Naive thymus-derived CD8-positive, alpha-beta T cell (primary cell): Measurements from ENCODE around the gene ABCB9. TPM values are rescaled to one million over a fixed set of nuclear protein-coding genes. Genes with fewer than 3 reads are reported as not detected.
"Not testable (repeated sequence)": the region's sequence is repeated elsewhere in the genome, so short reads cannot be mapped to it uniquely, and the experiment has no call there.

Experiments used
- ATAC-seq, 2 donors: fragments of 150-1000 bp; cut with Tn5 transposase in 1 of 2; sonication (Bioruptor Pico), chemical (Tn5 transposase) in 1 of 2; 1 replicate in 1 of 2; 2 replicates in 1 of 2; pipeline ENCODE4 v1.10.0; 2021; ENCODE audit warnings: mild to moderate bottlenecking in 2 of 2, moderate library complexity in 2 of 2
- POLR2A ChIA-PET: fragments of 350-600 bp; sonication (Branson Sonifier 250); formaldehyde crosslinking; loops from one replicate; lab custom pipeline; 2021; ENCODE audit warnings: antibody characterized with exemption; lab: Charles Lee
- DNase-seq, 10 donors: peaks; one replicate each; pipeline versions ENCODE4 v3.0.0 to v3.0.0-alpha.2; 2020 to 2022
- H3K27ac Mint-ChIP-seq, 10 donors: one replicate each; pipeline ENCODE4 v1.8.0; 2020 to 2022; ENCODE audit warnings: mild to moderate bottlenecking in 10 of 10, mixed read lengths in 10 of 10, moderate library complexity in 4 of 10, inconsistent platforms in 1 of 10
- H3K27me3 Mint-ChIP-seq, 5 donors: one replicate each; pipeline ENCODE4 v1.8.0; 2021 to 2022; ENCODE audit warnings: mixed read lengths in 5 of 5
- H3K36me3 Mint-ChIP-seq, 3 donors: one replicate each; pipeline ENCODE4 v1.8.0; 2020 to 2022; ENCODE audit warnings: mixed read lengths in 3 of 3, mild to moderate bottlenecking in 2 of 3, inconsistent platforms in 1 of 3
- H3K4me1 Mint-ChIP-seq, 4 donors: one replicate each; pipeline ENCODE4 v1.8.0; 2021 to 2022; ENCODE audit warnings: mixed read lengths in 4 of 4
- H3K4me3 Mint-ChIP-seq, 10 donors: one replicate each; pipeline ENCODE4 v1.8.0; 2020 to 2022; ENCODE audit warnings: mild to moderate bottlenecking in 10 of 10, mixed read lengths in 10 of 10, moderate library complexity in 6 of 10, inconsistent platforms in 1 of 10
- H3K9me3 Mint-ChIP-seq, 9 donors: one replicate each; pipeline ENCODE4 v1.8.0; 2020 to 2022; ENCODE audit warnings: mixed read lengths in 9 of 9, mild to moderate bottlenecking in 3 of 9, inconsistent platforms in 1 of 9, moderate library complexity in 1 of 9
- polyA plus RNA-seq, 3 donors: library from polyadenylated mRNA; unstranded; fragments of 300-500 nt; fragmentation: Illumina TruSeq; gene quantifications; one replicate each; pipeline ENCODE4 v1.2.3, GENCODE V29; 2021
- total RNA-seq, 8 experiments: library from RNA in 2 of 8; stranded (reverse) in 2 of 8; gene quantifications; one replicate each; pipeline ENCODE4 v1.2.3 and lab custom pipeline; 2021 to 2026

ABCB9 gene
- total RNA-seq (1 to 10 TPM; 6.2 to 7.0 TPM), polyA plus RNA-seq (1 to 10 TPM in 1 of 3 donors, under 1 TPM in 2; 0.45 to 1.4 (median 0.80) TPM), total RNA-seq (lab: John Stamatoyannopoulos, UW) (2.6 to 8.5 (median 7.7) reads per million in 6 experiments)

GRCh38 chr12:122965851-122966742, at the start of gene ABCB9:
Gene ABCB9 (minus strand): TSS chr12:122966463. CDS start chr12:122960235, 6,228 bp downstream.
- Mint-ChIP-seq H3K4me3 (peak within 1 kb of the TSS; percentile 63 to 85 (median 74)), H3K36me3 (no peaks in the 10 kb centered on the region), H3K4me1 (peaks cover 6 to 14% (median 8%) of the 10 kb centered on the region in 4 donors), H3K27ac (peak within 1 kb of the TSS in 9 of 10 donors; percentile 31 to 91 (median 73)), H3K27me3 (no peaks in the 10 kb centered on the region), H3K9me3 (no peaks in the 10 kb centered on the region)
- ATAC-seq (peak; percentile 95 to 96), DNase-seq (peak; percentile 79 to 97 (median 89))
- POLR2A ChIA-PET: interaction anchor here (0.6 to 3.1 kb wide), 17 partner anchors 8 to 282 kb away, joined by 3 to 20 read pairs (median 4); partner anchors contain the start of genes ARL6IP4, CCDC62, HIP1R and MPHOSPH9

- DNase-seq, H3K4me3 Mint-ChIP-seq, ATAC-seq, H3K27me3 Mint-ChIP-seq, H3K9me3 Mint-ChIP-seq, POLR2A ChIA-PET: not testable (repeated sequence)
- peaks cover 6 to 23% (median 13%) of the 10 kb centered on the region in 4 donors for H3K4me1 Mint-ChIP-seq
- peak overlapping the region in 2 of 10 donors; percentile 32 to 82 for H3K27ac Mint-ChIP-seq
- H3K36me3 Mint-ChIP-seq: peaks cover 0 to 25% (median 9%) of the 10 kb centered on the region in 3 donors
Measured at GRCh38 chr12:123014473-123014872, 48.2 kb upstream of the ABCB9 start.

GRCh38 chr12:123013185-123014095, 47.2 kb upstream of the ABCB9 start:
- Mint-ChIP-seq H3K4me3 (no peak overlapping the region), H3K9me3 (no peaks in the 10 kb centered on the region), H3K27me3 (no peaks in the 10 kb centered on the region), H3K4me1 (peaks cover 5 to 15% (median 9%) of the 10 kb centered on the region in 4 donors), H3K27ac (peak overlapping the region in 1 of 10 donors; percentile 68), H3K36me3 (peaks cover 0 to 28% (median 9%) of the 10 kb centered on the region in 3 donors)
- DNase-seq (no peak), ATAC-seq (no peak)
- POLR2A ChIA-PET: no interaction called here

GRCh38 chr12:123011701-123012100, 45.4 kb upstream of the ABCB9 start:
- peaks cover 5 to 9% (median 6%) of the 10 kb centered on the region in 4 donors for H3K4me1 Mint-ChIP-seq
- H3K27me3 Mint-ChIP-seq: no peaks in the 10 kb centered on the region
- H3K4me3 Mint-ChIP-seq: no peak overlapping the region
- POLR2A ChIA-PET: no interaction called here
- DNase-seq (no peak), ATAC-seq (no peak)
- H3K9me3 Mint-ChIP-seq: no peaks in the 10 kb centered on the region
- H3K36me3 Mint-ChIP-seq: peaks cover 0 to 37% (median 12%) of the 10 kb centered on the region in 3 donors
- H3K27ac Mint-ChIP-seq: no peak overlapping the region

GRCh38 chr12:123010681-123011080, 44.4 kb upstream of the ABCB9 start:
- peaks cover 2 to 6% (median 4%) of the 10 kb centered on the region in 4 donors for H3K4me1 Mint-ChIP-seq
- no peaks in the 10 kb centered on the region for H3K27me3 Mint-ChIP-seq
- H3K36me3 Mint-ChIP-seq: peaks cover 0 to 36% (median 10%) of the 10 kb centered on the region in 3 donors
- no peaks in the 10 kb centered on the region for H3K9me3 Mint-ChIP-seq
- peak overlapping the region in 1 of 10 donors; percentile 5 for H3K4me3 Mint-ChIP-seq
- ATAC-seq (no peak), DNase-seq (no peak)
- POLR2A ChIA-PET: no interaction called here
- H3K27ac Mint-ChIP-seq: peak overlapping the region in 1 of 10 donors; percentile 22

- Mint-ChIP-seq H3K27me3 (no peaks in the 10 kb centered on the region), H3K4me1 (peaks cover 0 to 6% (median under 1%) of the 10 kb centered on the region in 4 donors), H3K4me3 (no peak overlapping the region), H3K27ac (no peak overlapping the region), H3K36me3 (peaks cover 0 to 38% (median 10%) of the 10 kb centered on the region in 3 donors), H3K9me3 (no peaks in the 10 kb centered on the region)
- DNase-seq: no peak
- no peak for ATAC-seq
- POLR2A ChIA-PET: no interaction called here
Measured at GRCh38 chr12:123010110-123010509, 43.8 kb upstream of the ABCB9 start.

GRCh38 chr12:123006977-123007376, 40.7 kb upstream of the ABCB9 start:
- Mint-ChIP-seq H3K4me1 (peaks cover 0 to 6% (median under 1%) of the 10 kb centered on the region in 4 donors), H3K4me3 (no peak overlapping the region), H3K36me3 (peaks cover 0 to 34% (median 7%) of the 10 kb centered on the region in 3 donors), H3K27ac (no peak overlapping the region), H3K27me3 (no peaks in the 10 kb centered on the region), H3K9me3 (no peaks in the 10 kb centered on the region)
- ATAC-seq: no peak
- DNase-seq: no peak
- POLR2A ChIA-PET: interaction anchor here (0.6 kb wide), 1 partner anchor 129 kb away, joined by 4 read pairs; no protein-coding TSS in a partner anchor

GRCh38 chr12:123005081-123005626, 38.9 kb upstream of the ABCB9 start:
- POLR2A ChIA-PET: no interaction called here
- peak in 1 of 10 donors; percentile 51 for DNase-seq
- H3K36me3 Mint-ChIP-seq: peaks cover 0 to 35% (median 10%) of the 10 kb centered on the region in 3 donors
- H3K27ac Mint-ChIP-seq: no peak overlapping the region
- no peak for ATAC-seq
- no peaks in the 10 kb centered on the region for H3K27me3 Mint-ChIP-seq
- H3K4me3 Mint-ChIP-seq: no peak overlapping the region
- H3K9me3 Mint-ChIP-seq: no peaks in the 10 kb centered on the region
- H3K4me1 Mint-ChIP-seq: peaks cover 0 to 3% (median under 1%) of the 10 kb centered on the region in 4 donors

- POLR2A ChIA-PET: no interaction called here
- no peaks in the 10 kb centered on the region for H3K27me3 Mint-ChIP-seq
- DNase-seq (no peak), ATAC-seq (no peak)
- H3K36me3 Mint-ChIP-seq: peaks cover 0 to 33% (median 10%) of the 10 kb centered on the region in 3 donors
- peaks cover 0 to 3% (median 0%) of the 10 kb centered on the region in 4 donors for H3K4me1 Mint-ChIP-seq
- no peak overlapping the region for H3K27ac Mint-ChIP-seq
- H3K4me3 Mint-ChIP-seq: no peak overlapping the region
- H3K9me3 Mint-ChIP-seq: no peaks in the 10 kb centered on the region
Measured at GRCh38 chr12:123004287-123004686, 38.0 kb upstream of the ABCB9 start.

GRCh38 chr12:123003257-123003656, 37.0 kb upstream of the ABCB9 start:
- no peaks in the 10 kb centered on the region for H3K27me3 Mint-ChIP-seq
- POLR2A ChIA-PET: no interaction called here
- H3K27ac Mint-ChIP-seq: peak overlapping the region in 1 of 10 donors; percentile 19
- peaks cover 0 to 3% (median 0%) of the 10 kb centered on the region in 4 donors for H3K4me1 Mint-ChIP-seq
- peak in 1 of 10 donors; percentile 57 for DNase-seq
- no peak overlapping the region for H3K4me3 Mint-ChIP-seq
- H3K36me3 Mint-ChIP-seq: peaks cover 0 to 30% (median 10%) of the 10 kb centered on the region in 3 donors
- H3K9me3 Mint-ChIP-seq: no peaks in the 10 kb centered on the region
- ATAC-seq: no peak

GRCh38 chr12:123001464-123001863, 35.2 kb upstream of the ABCB9 start:
- Mint-ChIP-seq H3K27me3 (no peaks in the 10 kb centered on the region), H3K36me3 (peaks cover 0 to 21% (median 8%) of the 10 kb centered on the region in 3 donors), H3K4me1 (no peaks in the 10 kb centered on the region), H3K9me3 (no peaks in the 10 kb centered on the region), H3K4me3 (no peak overlapping the region), H3K27ac (peak overlapping the region in 4 of 10 donors; percentile 9 to 46 (median 36))
- no peak for DNase-seq
- no peak for ATAC-seq
- POLR2A ChIA-PET: interaction anchor here (0.7 kb wide), 1 partner anchor 1023 kb away, joined by 3 read pairs; no protein-coding TSS in a partner anchor

GRCh38 chr12:123000578-123000977, 34.3 kb upstream of the ABCB9 start:
- Mint-ChIP-seq H3K36me3 (peaks cover 0 to 19% (median 8%) of the 10 kb centered on the region in 3 donors), H3K4me3 (no peak overlapping the region), H3K9me3 (no peaks in the 10 kb centered on the region), H3K4me1 (no peaks in the 10 kb centered on the region), H3K27me3 (no peaks in the 10 kb centered on the region), H3K27ac (peak overlapping the region in 1 of 10 donors; percentile 60)
- ATAC-seq: no peak
- DNase-seq: no peak
- POLR2A ChIA-PET: no interaction called here
